ENCODE measurements around the gene TLE1. TPM values are rescaled to one million over a fixed set of nuclear protein-coding genes. Genes with fewer than 3 reads are reported as not detected.

Gene TLE1
- total RNA-seq, 1 experiment from 2014 or later, result 79.3 TPM

DNA sequence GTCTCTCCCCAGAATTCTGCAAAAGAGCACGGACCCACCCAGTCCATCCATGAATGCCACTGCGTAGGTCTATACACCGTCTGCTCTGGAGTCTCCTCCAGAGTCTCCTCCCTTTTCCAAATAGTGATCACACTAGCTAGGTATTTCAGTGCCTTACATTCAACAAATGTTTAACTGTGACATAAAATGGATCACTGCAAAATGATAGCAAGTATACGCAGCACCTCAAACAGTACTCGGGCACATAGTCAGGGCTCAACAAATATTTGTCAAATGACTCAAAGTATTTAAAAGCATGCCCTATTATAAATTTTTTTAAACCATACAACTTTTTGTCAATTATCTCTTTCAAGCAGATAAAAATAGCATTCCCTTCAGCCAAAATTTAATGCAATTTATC, 60.5 kb downstream of the TLE1 start:
- no CpG with 5 or more reads among the region's 5 CpGs for WGBS (ENCODE audit: extremely low coverage, insufficient read length, low lambda C conversion rate)
- Histone ChIP-seq H3K23me2 (ENCODE audit: insufficient read length, low read depth, low read length, poor library complexity, severe bottlenecking) (no peaks in the 10 kb centered on the region), H3K23ac (ENCODE audit: insufficient read length, low read depth, low read length) (no peak overlapping the region), H3K9ac (ENCODE audit: extremely low read depth, insufficient read length, low read length) (no peak overlapping the region), H4K8ac (replicated peaks; ENCODE audit: insufficient read length, low read depth, low read length) (no peak overlapping the region), H3K79me1 (ENCODE audit: insufficient read depth, low read depth, low read length, poor library complexity, severe bottlenecking) (no peaks in the 10 kb centered on the region), H3K14ac (ENCODE audit: insufficient read depth, low read length) (no peak overlapping the region), H3K4ac (ENCODE audit: low read depth, low read length) (no peak overlapping the region), H2BK20ac (ENCODE audit: low read depth, low read length, poor library complexity, severe bottlenecking) (no peak overlapping the region), H3K56ac (ENCODE audit: insufficient read length, low read depth, low read length) (no peak overlapping the region), H2BK5ac (ENCODE audit: insufficient read length, low read length) (no peak overlapping the region), H2BK15ac (ENCODE audit: low read depth, low read length) (no peak overlapping the region), H3K79me2 (ENCODE audit: insufficient read depth, low read length) (no peaks in the 10 kb centered on the region; the same call in 1 of the 2 replicates), H2BK120ac (ENCODE audit: low read depth, low read length, poor library complexity, severe bottlenecking) (no peak overlapping the region), H4K91ac (ENCODE audit: insufficient read length, low read depth, low read length) (no peak overlapping the region), H3K18ac (ENCODE audit: insufficient read length, low read depth, low read length) (no peak overlapping the region), H3K9me3 (ENCODE audit: control insufficient read depth, low read depth, low read length) (no peaks in the 10 kb centered on the region), H2AFZ (ENCODE audit: low read length) (no peak overlapping the region), H4K5ac (ENCODE audit: insufficient read length, low read depth, low read length) (no peak overlapping the region), H4K20me1 (ENCODE audit: control insufficient read depth, insufficient read depth, insufficient read length) (no peaks in the 10 kb centered on the region), H3K27me3 (ENCODE audit: insufficient read depth, low read length) (no peaks in the 10 kb centered on the region), H3K27ac (ENCODE audit: insufficient read length, low read depth, low read length) (no peak overlapping the region), H2BK12ac (ENCODE audit: insufficient read length, low read depth, low read length) (no peak overlapping the region), H3T11ph (ENCODE audit: low read length) (no peak overlapping the region), H3K4me2 (ENCODE audit: insufficient read depth, insufficient read length, low read length) (no peak overlapping the region), H3K4me1 (ENCODE audit: insufficient read depth, low read length) (peaks cover 3% of the 10 kb centered on the region; the same call in 1 of the 2 replicates), H2AK5ac (ENCODE audit: insufficient read length, low read length) (no peak overlapping the region)
- Mint-ChIP-seq H3K9me3 (no peaks in the 10 kb centered on the region), H3K36me3 (ENCODE audit: insufficient read depth in 1 of 3, low read depth in 3 of 3) (peaks cover 7 to 33% (median 23%) of the 10 kb centered on the region in 3 experiments), H3K27ac (peak overlapping the region in 2 of 3 experiments; percentile 48 to 80; a peak in 3 of 7 replicates), H3K27me3 (ENCODE audit: low read depth) (no peaks in the 10 kb centered on the region), H3K4me1 (peaks cover 32 to 33% of the 10 kb centered on the region in 2 experiments), H3K4me3 (no peak overlapping the region)
- DNase-seq, result no peak
- TF ChIP-seq, protein P1, sequence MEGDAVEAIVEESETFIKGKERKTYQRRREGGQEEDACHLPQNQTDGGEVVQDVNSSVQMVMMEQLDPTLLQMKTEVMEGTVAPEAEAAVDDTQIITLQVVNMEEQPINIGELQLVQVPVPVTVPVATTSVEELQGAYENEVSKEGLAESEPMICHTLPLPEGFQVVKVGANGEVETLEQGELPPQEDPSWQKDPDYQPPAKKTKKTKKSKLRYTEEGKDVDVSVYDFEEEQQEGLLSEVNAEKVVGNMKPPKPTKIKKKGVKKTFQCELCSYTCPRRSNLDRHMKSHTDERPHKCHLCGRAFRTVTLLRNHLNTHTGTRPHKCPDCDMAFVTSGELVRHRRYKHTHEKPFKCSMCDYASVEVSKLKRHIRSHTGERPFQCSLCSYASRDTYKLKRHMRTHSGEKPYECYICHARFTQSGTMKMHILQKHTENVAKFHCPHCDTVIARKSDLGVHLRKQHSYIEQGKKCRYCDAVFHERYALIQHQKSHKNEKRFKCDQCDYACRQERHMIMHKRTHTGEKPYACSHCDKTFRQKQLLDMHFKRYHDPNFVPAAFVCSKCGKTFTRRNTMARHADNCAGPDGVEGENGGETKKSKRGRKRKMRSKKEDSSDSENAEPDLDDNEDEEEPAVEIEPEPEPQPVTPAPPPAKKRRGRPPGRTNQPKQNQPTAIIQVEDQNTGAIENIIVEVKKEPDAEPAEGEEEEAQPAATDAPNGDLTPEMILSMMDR (conservative IDR thresholded peaks at IDR 0.05), result no peak
